Astrocyte of the cerebellum (primary cell): ENCODE results near the gene ESYT2.

ENCODE experiments used
- DNase-seq: peaks from one replicate; pipeline ENCODE4 v3.0.0-alpha.2; 2011; ENCODE audit warnings: low read depth
- H3K4me3 ChIP-seq: 2 replicates; pipeline ENCODE4 v1.5.1; 2011; ENCODE audit warnings: mild to moderate bottlenecking, low read depth, low read length, moderate library complexity
- CTCF ChIP-seq: IDR thresholded peaks from 2 replicates; pipeline ENCODE4 v1.5.1; 2012; ENCODE audit warnings: low read length, low read depth, moderate library complexity, mild to moderate bottlenecking; ENCODE audit errors: missing control alignments
- in situ Hi-C: cut with HindIII; loops from 2 replicates; pipeline ENCODE4 v1.10.0; 2017; ENCODE audit warnings: low sequenced_read_pairs

The ESYT2 gene

GRCh38 chr7:158824028-158824427, 5.3 kb downstream of the ESYT2 start:
- H3K4me3 ChIP-seq, result no peak overlapping the region
- DNase-seq, result no peak
- in situ Hi-C loops, result no loop called here
- TF ChIP-seq CTCF, result no peak

GRCh38 chr7:158821171-158822031, 7.9 kb downstream of the ESYT2 start:
- in situ Hi-C loops, result no loop called here
- no peak for DNase-seq
- TF ChIP-seq CTCF, result no peak
- H3K4me3 ChIP-seq, result no peak overlapping the region

- no peak for TF ChIP-seq CTCF
- in situ Hi-C loops, result no loop called here
- no peak overlapping the region for H3K4me3 ChIP-seq
Observed at GRCh38 chr7:158820656-158821055, 8.7 kb downstream of the ESYT2 start.

GRCh38 chr7:158819571-158820203, 9.6 kb downstream of the ESYT2 start:
- no peak for TF ChIP-seq CTCF
- H3K4me3 ChIP-seq, result no peak overlapping the region
- DNase-seq, result no peak
- in situ Hi-C loops, result no loop called here

More at GRCh38 chr7:158820656-158821055, 8.7 kb downstream of the ESYT2 start:
- DNase-seq, result no peak

- peak overlapping the region; percentile 22 for H3K4me3 ChIP-seq
- peak; percentile 85 for DNase-seq
- TF ChIP-seq CTCF, result no peak
- in situ Hi-C loops, result no loop called here
Observed at GRCh38 chr7:158818325-158819213, 10.7 kb downstream of the ESYT2 start.

- H3K4me3 ChIP-seq, result no peak overlapping the region
- in situ Hi-C loops, result no loop called here
- DNase-seq, result no peak
- no peak for TF ChIP-seq CTCF
Observed at GRCh38 chr7:158816995-158817394, 12.3 kb downstream of the ESYT2 start.
